ENCODE measurements around the gene CEP126.
"Not testable (repeated sequence)": the region's sequence is repeated elsewhere in the genome, so short reads cannot be mapped to it uniquely, and the experiment has no call there.

The CEP126 gene

DNA sequence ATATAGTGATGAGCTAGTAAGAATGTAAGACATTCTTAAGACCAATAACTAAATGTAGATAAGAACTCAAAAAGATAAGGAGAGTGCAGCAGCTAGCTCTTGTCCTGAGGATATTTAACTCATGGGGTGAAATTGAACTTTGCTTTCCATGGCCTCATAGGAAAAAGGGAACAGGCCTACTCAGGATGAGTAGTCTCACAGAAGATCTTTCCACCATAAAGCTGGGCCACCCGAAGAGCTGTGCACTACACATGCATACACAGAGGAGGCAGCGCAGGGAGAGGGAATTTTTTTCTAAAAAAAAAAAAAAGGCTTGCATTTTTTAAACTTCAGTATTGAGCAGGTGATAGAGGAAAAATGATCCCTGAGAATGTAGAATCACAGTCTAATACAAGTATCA, 72.6 kb downstream of the CEP126 start:
- H3K9me3 ChIP-seq (ENCODE audit: control insufficient read depth in 1 of 2, low read length in 2 of 2): no peaks in the 10 kb centered on the region
- peaks cover 0 to 29% of the 10 kb centered on the region in 2 donors for H3K36me3 ChIP-seq (ENCODE audit: control insufficient read depth in 1 of 2, insufficient read depth in 2 of 2, low read length in 2 of 2)
- H3K27me3 ChIP-seq (ENCODE audit: low read depth, low read length): no peaks in the 10 kb centered on the region
- no peak overlapping the region for H3K4me3 ChIP-seq (ENCODE audit: low read depth in 1 of 2, low read length in 2 of 2)
- H3K27ac ChIP-seq (ENCODE audit: low read length): no peak overlapping the region
- H3K4me1 ChIP-seq (ENCODE audit: control insufficient read depth in 1 of 2, insufficient read depth in 2 of 2, low read length in 2 of 2): no peaks in the 10 kb centered on the region

DNA sequence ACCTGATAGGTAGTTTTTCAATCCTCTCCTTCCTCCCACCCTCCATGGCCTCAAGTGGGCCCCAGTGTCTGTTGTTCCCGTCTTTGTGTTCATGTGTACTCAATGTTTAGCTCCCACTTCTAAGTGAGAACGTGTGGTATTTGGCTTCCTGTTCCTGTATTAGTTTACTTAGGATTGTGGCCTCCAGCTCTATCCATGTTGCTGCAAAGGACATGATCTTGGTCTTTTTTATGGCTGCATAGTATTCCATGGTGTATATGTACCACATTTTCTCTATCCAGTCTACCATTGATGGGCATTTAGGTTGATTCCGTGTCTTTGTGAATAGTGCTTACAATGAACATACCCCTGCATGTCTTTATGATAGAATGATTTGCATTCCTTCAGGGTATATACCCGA, 78.4 kb downstream of the CEP126 start:
- H3K27me3 ChIP-seq (ENCODE audit: low read depth, low read length): no peaks in the 10 kb centered on the region
- no peak overlapping the region for H3K4me3 ChIP-seq (ENCODE audit: low read depth in 1 of 2, low read length in 2 of 2)
- peaks cover 0 to 38% of the 10 kb centered on the region in 2 donors for H3K36me3 ChIP-seq (ENCODE audit: control insufficient read depth in 1 of 2, insufficient read depth in 2 of 2, low read length in 2 of 2)
- H3K27ac ChIP-seq (ENCODE audit: low read length): no peak overlapping the region
- H3K4me1 ChIP-seq (ENCODE audit: control insufficient read depth in 1 of 2, insufficient read depth in 2 of 2, low read length in 2 of 2): no peaks in the 10 kb centered on the region
- H3K9me3 ChIP-seq (ENCODE audit: control insufficient read depth in 1 of 2, low read length in 2 of 2): peaks cover 0 to 5% of the 10 kb centered on the region in 2 donors

DNA sequence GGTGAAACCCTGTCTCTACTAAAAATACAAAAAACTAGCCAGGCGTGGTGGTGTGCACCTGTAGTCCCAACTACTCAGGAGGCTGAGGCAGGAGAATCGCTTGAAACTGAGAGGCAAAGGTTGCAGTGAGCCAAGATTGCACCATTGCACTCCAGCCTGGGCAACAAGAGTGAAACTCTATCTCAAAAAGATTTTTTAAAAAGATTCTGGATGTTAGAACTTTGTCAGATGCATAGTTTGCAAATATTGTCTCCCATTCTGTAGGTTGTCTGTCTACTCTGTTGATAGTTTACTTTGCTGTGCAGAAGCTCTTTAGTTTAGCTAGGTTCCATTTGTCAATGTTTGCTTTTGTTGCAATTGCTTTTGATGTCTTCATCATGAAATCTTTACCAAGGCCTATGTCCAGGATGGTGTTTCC, 79.3 kb downstream of the CEP126 start:
- H3K4me1 ChIP-seq (ENCODE audit: control insufficient read depth in 1 of 2, insufficient read depth in 2 of 2, low read length in 2 of 2); H3K27me3 ChIP-seq (ENCODE audit: low read depth, low read length); H3K9me3 ChIP-seq (ENCODE audit: control insufficient read depth in 1 of 2, low read length in 2 of 2); H3K4me3 ChIP-seq (ENCODE audit: low read depth in 1 of 2, low read length in 2 of 2); H3K27ac ChIP-seq (ENCODE audit: low read length): not testable (repeated sequence)
- H3K36me3 ChIP-seq (ENCODE audit: control insufficient read depth in 1 of 2, insufficient read depth in 2 of 2, low read length in 2 of 2): peaks cover 0 to 36% of the 10 kb centered on the region in 2 donors

DNA sequence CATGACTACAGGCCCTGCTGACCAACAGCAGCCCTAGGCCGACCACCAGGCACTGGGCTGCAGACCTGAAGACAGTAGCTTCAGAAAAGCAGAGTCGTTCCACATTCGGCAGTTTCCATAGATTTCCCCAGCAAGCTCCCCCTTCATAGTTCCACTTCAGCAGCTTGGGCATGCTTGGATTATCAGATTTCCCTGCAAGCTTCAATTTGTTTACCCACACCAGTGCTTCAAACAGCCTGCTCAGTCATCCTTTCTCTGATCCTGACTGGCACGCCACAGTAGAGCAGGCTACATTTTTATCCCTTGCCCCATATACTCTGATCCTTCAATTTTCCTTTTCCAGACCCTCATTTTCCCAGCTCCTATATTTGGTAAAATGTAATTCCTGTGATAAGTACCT, 81.3 kb downstream of the CEP126 start:
- no peaks in the 10 kb centered on the region for H3K4me1 ChIP-seq (ENCODE audit: control insufficient read depth in 1 of 2, insufficient read depth in 2 of 2, low read length in 2 of 2)
- H3K27me3 ChIP-seq (ENCODE audit: low read depth, low read length): no peaks in the 10 kb centered on the region
- H3K36me3 ChIP-seq (ENCODE audit: control insufficient read depth in 1 of 2, insufficient read depth in 2 of 2, low read length in 2 of 2): peaks cover 0 to 28% of the 10 kb centered on the region in 2 donors
- no peak overlapping the region for H3K4me3 ChIP-seq (ENCODE audit: low read depth in 1 of 2, low read length in 2 of 2)
- peaks cover 0 to 5% of the 10 kb centered on the region in 2 donors for H3K9me3 ChIP-seq (ENCODE audit: control insufficient read depth in 1 of 2, low read length in 2 of 2)
- no peak overlapping the region for H3K27ac ChIP-seq (ENCODE audit: low read length)

DNA sequence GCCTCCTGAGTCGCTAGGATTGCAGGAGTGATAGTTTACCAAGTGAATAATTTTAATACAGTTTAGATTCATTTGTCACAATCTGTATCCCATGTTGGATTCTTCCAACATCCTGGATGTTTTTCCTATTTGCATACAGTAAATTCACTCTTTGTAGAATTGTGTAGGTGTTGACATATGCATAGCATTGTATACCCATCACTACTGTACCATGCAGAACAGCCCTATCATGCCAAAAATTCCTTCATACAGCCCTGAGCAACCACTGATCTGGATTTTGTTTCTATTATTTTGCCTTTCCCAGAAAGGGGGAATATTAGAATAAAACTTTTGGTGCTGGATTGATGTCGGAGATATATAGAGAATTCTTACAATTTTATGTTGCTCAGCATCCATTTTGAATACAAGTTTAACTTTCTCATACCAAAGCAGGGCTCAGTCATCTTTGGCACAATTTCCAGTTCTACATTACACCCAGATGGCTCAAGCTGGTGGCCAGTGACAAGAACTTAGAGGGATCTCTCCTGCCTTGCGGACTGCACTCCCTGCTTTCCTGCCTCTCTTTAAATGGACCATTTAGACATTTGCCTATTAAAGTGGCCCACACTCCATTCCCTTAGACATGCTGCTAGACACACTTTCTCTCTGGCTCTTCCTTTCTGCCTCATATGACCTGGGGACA, 87.0 kb downstream of the CEP126 start:
- no peak overlapping the region for H3K27ac ChIP-seq (ENCODE audit: low read length)
- no peak overlapping the region for H3K4me3 ChIP-seq (ENCODE audit: low read depth in 1 of 2, low read length in 2 of 2)
- no peaks in the 10 kb centered on the region for H3K9me3 ChIP-seq (ENCODE audit: control insufficient read depth in 1 of 2, low read length in 2 of 2)
- no peaks in the 10 kb centered on the region for H3K27me3 ChIP-seq (ENCODE audit: low read depth, low read length)
- H3K4me1 ChIP-seq (ENCODE audit: control insufficient read depth in 1 of 2, insufficient read depth in 2 of 2, low read length in 2 of 2): no peaks in the 10 kb centered on the region
- peaks cover 0 to 5% of the 10 kb centered on the region in 2 donors for H3K36me3 ChIP-seq (ENCODE audit: control insufficient read depth in 1 of 2, insufficient read depth in 2 of 2, low read length in 2 of 2)

DNA sequence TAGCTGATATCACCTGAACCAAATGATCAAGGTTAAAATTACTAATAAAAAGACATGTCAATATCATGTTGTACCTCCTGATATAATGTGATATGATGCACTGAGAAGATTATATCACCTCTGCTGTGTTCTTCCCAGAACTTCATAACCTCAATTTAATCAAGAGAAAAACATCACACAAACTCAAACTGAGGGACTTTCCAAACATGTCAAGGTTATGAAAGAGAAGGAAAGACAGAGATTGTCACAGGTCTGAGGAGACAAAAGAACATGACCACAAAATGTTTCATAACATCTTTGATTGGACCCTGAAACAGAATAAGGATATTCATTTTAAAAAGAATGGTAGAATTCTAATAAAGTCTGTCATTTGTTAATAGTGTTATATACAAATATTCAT, 89.4 kb downstream of the CEP126 start:
- peaks cover 0 to 6% of the 10 kb centered on the region in 2 donors for H3K4me1 ChIP-seq (ENCODE audit: control insufficient read depth in 1 of 2, insufficient read depth in 2 of 2, low read length in 2 of 2)

DNA sequence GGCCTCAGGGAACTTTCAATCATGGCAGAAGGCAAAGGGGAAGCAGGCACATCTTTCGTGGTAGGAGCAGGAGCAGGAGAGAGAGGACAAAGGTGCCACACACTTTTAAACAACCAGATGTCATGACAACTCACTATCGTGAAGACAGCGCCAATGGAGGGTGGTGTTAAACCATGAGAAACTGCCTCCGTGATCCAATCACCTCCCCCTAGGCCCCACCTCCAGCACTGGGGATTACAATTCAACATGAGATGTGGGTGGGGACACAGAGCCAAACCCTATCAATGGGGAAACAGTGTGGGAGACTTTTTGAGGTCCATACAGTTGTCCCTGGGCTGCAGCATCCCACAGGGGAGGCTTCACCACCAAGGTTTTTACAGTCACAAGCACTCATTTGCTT, 90.5 kb downstream of the CEP126 start:
- H3K4me3 ChIP-seq (ENCODE audit: low read depth in 1 of 2, low read length in 2 of 2): no peak overlapping the region

More for the DNA sequence above, 89.4 kb downstream of the CEP126 start:
- Histone ChIP-seq H3K9me3 (ENCODE audit: control insufficient read depth in 1 of 2, low read length in 2 of 2) (no peaks in the 10 kb centered on the region), H3K4me3 (ENCODE audit: low read depth in 1 of 2, low read length in 2 of 2) (no peak overlapping the region), H3K27me3 (ENCODE audit: low read depth, low read length) (no peaks in the 10 kb centered on the region), H3K27ac (ENCODE audit: low read length) (no peak overlapping the region), H3K36me3 (ENCODE audit: control insufficient read depth in 1 of 2, insufficient read depth in 2 of 2, low read length in 2 of 2) (no peaks in the 10 kb centered on the region)

DNA sequence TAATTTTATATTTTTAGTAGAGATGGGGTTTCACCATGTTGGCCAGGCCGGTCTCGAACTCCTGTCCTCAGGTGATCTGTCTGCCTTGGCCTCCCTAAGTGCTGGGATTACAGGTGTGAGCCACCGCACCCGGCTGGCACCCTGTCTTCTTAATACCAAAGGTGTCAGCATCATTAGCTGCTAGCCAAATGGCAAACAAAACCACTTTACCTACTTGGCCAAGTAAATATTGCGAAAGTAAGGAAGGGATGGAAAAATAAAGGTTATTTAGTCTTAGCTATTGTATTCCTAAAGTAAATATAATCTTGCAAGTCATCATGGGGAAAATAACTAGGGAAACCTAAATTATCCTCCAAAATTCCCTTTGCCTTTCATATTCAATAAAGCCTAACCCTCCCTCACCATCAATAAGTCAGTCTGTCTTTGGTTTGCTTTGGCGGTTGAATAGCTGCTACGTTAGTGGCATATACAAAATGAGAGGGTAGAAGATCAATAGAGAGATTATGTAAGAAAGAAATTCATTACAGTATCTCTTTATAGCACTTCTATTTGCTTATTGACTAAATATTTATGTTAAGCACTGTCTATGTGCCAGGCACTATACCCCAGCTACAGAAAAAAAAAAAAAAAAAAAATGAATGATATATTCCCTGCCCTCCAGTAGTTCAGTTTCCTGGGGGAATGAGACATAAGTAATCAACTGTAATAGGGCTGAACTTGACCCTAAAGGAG, 92.2 kb downstream of the CEP126 start:
- H3K27ac ChIP-seq (ENCODE audit: low read length): no peak overlapping the region
- H3K4me3 ChIP-seq (ENCODE audit: low read depth in 1 of 2, low read length in 2 of 2): no peak overlapping the region

More for the DNA sequence above, 90.5 kb downstream of the CEP126 start:
- H3K27ac ChIP-seq (ENCODE audit: low read length): no peak overlapping the region
- peaks cover 0 to 6% of the 10 kb centered on the region in 2 donors for H3K4me1 ChIP-seq (ENCODE audit: control insufficient read depth in 1 of 2, insufficient read depth in 2 of 2, low read length in 2 of 2)
- no peaks in the 10 kb centered on the region for H3K27me3 ChIP-seq (ENCODE audit: low read depth, low read length)
- no peaks in the 10 kb centered on the region for H3K36me3 ChIP-seq (ENCODE audit: control insufficient read depth in 1 of 2, insufficient read depth in 2 of 2, low read length in 2 of 2)
- no peaks in the 10 kb centered on the region for H3K9me3 ChIP-seq (ENCODE audit: control insufficient read depth in 1 of 2, low read length in 2 of 2)

DNA sequence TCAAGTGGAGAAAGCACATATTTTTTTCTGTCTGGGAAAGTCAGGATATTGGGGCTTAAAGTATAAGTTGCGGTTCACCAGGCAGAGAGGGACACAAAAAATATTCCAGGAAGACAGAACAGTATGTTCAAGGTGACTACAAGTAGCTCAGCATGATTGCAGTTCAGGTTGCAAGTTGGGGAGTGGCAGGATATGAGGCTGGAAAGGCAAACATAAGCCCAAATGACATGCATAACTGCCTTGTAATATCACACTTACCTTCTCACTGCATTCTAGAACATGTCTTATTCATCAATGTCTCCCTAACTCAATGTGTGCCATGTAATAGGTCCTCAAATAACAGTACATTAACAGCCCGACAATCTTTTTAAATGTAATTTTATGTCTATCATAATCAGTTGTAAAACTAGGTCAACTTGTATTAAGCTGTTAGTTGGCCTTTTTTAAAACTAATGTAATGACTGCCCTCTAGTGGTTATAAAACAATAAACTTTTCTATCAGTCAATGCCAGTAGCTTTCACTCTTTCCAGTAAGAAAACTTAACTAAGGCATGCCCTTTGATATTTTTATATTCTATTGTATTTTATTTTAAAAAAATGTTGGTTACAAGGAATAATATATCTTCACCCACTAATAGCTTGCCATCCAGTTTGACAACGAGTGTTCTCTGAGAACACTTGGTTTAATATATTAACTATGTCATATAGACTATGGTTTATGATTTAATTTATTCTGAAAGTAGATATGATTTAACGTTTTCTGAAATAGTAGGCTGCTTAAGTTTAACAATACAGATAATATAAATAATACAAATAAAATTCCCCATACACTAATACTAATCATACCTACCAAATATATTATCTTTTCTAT, 93.0 kb downstream of the CEP126 start:
- no peak overlapping the region for H3K27ac ChIP-seq (ENCODE audit: low read length)
- no peaks in the 10 kb centered on the region for H3K36me3 ChIP-seq (ENCODE audit: control insufficient read depth in 1 of 2, insufficient read depth in 2 of 2, low read length in 2 of 2)
- no peaks in the 10 kb centered on the region for H3K27me3 ChIP-seq (ENCODE audit: low read depth, low read length)
- peaks cover 0 to 6% of the 10 kb centered on the region in 2 donors for H3K4me1 ChIP-seq (ENCODE audit: control insufficient read depth in 1 of 2, insufficient read depth in 2 of 2, low read length in 2 of 2)
- H3K9me3 ChIP-seq (ENCODE audit: control insufficient read depth in 1 of 2, low read length in 2 of 2): no peaks in the 10 kb centered on the region
- no peak overlapping the region for H3K4me3 ChIP-seq (ENCODE audit: low read depth in 1 of 2, low read length in 2 of 2)

More for the DNA sequence above, 92.2 kb downstream of the CEP126 start:
- no peaks in the 10 kb centered on the region for H3K27me3 ChIP-seq (ENCODE audit: low read depth, low read length)
- H3K36me3 ChIP-seq (ENCODE audit: control insufficient read depth in 1 of 2, insufficient read depth in 2 of 2, low read length in 2 of 2): no peaks in the 10 kb centered on the region
- no peaks in the 10 kb centered on the region for H3K9me3 ChIP-seq (ENCODE audit: control insufficient read depth in 1 of 2, low read length in 2 of 2)
- H3K4me1 ChIP-seq (ENCODE audit: control insufficient read depth in 1 of 2, insufficient read depth in 2 of 2, low read length in 2 of 2): peaks cover 0 to 6% of the 10 kb centered on the region in 2 donors

DNA sequence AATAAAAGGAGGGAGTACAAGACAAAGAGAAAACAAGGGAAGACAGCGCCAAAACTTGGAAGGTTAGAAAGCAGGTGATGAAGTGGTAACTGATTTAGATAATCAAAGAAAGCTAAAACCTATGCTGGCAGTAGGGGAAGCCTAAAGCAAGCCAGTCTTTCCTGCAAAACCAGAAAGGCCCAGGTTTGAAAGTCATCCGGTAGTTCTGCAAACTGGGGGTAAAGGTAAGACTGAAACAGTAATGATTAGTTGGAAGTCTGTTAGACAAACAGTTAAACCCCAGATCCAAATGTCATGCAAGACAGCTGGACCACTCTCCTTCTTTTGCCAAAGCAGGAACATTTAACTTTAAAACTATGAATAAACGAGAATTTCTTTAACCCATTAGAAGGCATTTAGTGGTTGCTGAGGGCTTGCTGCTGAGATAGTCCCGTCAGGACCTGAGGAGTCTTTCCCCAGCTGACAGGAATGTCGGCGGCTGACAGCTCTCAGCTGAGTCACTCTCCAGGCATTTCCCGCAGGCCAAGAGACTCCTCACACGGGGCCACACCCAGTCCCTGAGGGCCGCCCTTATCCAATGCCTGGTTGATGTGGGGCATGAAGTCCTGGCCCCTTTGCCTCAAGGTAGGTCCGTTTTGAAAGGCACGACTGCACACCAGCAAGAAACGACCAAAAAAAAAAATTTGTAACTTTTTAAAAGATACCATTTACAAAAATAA, 96.1 kb downstream of the CEP126 start:
- H3K36me3 ChIP-seq (ENCODE audit: control insufficient read depth in 1 of 2, insufficient read depth in 2 of 2, low read length in 2 of 2): no peaks in the 10 kb centered on the region
- H3K9me3 ChIP-seq (ENCODE audit: control insufficient read depth in 1 of 2, low read length in 2 of 2): no peaks in the 10 kb centered on the region
- H3K4me1 ChIP-seq (ENCODE audit: control insufficient read depth in 1 of 2, insufficient read depth in 2 of 2, low read length in 2 of 2): peaks cover 0 to 6% of the 10 kb centered on the region in 2 donors
- H3K4me3 ChIP-seq (ENCODE audit: low read depth in 1 of 2, low read length in 2 of 2): no peak overlapping the region
- H3K27me3 ChIP-seq (ENCODE audit: low read depth, low read length): no peaks in the 10 kb centered on the region
- H3K27ac ChIP-seq (ENCODE audit: low read length): no peak overlapping the region

Data from muscle layer of duodenum (tissue), 2 donors.